NB4 (cell line): ENCODE measurements around the gene MDGA2.

Experiments
- DNase-seq: peaks from one replicate; pipeline ENCODE4 v3.0.0; 2010; ENCODE audit warnings: low read depth
- H3K4me3 ChIP-seq: one replicate; pipeline ENCODE4 v1.5.1; 2011; ENCODE audit warnings: mild to moderate bottlenecking, low read depth, low read length, moderate library complexity
- CTCF ChIP-seq: IDR thresholded peaks from one replicate; pipeline ENCODE4 v1.5.1; 2012; ENCODE audit warnings: low read depth, low read length
- MYC ChIP-seq: IDR thresholded peaks from 2 replicates; pipeline ENCODE4 v1.6.1; 2011; ENCODE audit warnings: low read depth, low read length
- POLR2A ChIP-seq: IDR thresholded peaks from 2 replicates; pipeline ENCODE4 v1.6.1; 2011; ENCODE audit warnings: mild to moderate bottlenecking; ENCODE audit not compliant: insufficient read length; ENCODE audit errors: extremely low read depth
- TF ChIP-seq, protein P1 (sequence below): IDR thresholded peaks from 2 replicates; pipeline ENCODE4 v1.6.1; 2011; ENCODE audit warnings: low read depth, low read length

MDGA2 gene

DNA sequence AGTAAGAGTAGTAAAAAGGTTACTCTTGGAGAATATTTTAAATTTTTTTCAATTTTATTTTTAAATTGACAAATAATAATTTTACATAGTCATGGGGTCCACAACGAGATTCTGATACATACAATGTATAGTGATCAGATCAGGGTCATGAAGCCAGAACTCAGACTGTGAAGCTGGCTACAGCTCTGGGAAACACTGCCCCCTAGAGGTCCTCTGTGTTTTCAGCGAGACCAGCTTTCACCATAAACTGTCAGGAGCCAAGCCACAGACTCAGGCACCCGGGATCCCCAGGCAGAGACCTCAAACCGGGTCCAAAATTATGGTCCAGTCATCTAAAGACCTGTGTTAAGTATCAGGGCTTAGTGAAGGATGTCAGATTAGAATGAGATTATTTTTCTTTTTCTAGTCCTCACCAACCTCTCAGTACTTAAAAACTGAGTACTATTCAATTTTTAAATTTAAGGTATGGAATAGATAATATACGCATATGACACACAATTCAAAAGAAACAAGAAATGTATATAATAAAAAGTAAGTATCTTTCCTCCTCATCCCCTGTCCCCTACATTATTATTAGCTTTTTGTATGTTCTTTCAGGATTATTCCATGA is 397.1 kb downstream of the MDGA2 start:
- TF ChIP-seq, protein P1, sequence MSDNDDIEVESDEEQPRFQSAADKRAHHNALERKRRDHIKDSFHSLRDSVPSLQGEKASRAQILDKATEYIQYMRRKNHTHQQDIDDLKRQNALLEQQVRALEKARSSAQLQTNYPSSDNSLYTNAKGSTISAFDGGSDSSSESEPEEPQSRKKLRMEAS: no peak
- peak; percentile 70 for TF ChIP-seq CTCF
- no peak overlapping the region for H3K4me3 ChIP-seq
- peak; percentile 54 for DNase-seq

GRCh38 chr14:47277703-47278102 is 397.7 kb downstream of the MDGA2 start:
- no peak for TF ChIP-seq POLR2A
- TF ChIP-seq MYC: no peak
- TF ChIP-seq, protein P1: no peak
- TF ChIP-seq CTCF: no peak
- H3K4me3 ChIP-seq: no peak overlapping the region
- DNase-seq: no peak

DNA sequence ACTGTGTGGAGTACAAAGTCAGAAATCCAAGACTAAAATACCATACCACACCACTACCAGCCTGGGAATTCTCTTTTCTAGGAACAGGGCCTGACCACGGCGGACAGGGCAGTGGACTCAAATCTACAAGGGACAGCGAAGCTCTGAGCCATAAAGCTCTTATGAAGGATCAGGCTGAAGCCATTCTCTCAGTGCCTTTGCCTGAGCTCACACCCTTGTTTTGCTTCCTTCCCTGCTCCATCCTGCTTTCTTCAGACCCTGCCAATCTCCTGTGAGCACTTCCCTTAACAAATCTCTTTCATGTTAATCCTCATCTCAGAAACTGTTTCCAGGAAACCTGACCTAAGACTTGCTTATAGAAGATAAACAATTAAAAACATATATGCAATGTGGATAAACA is 398.5 kb downstream of the MDGA2 start:
- no peak for DNase-seq
- no peak for TF ChIP-seq CTCF
- no peak for TF ChIP-seq POLR2A
- TF ChIP-seq, protein P1: no peak
- TF ChIP-seq MYC: no peak
- no peak overlapping the region for H3K4me3 ChIP-seq

- TF ChIP-seq, protein P1: no peak
- TF ChIP-seq CTCF: no peak
- no peak for TF ChIP-seq POLR2A
- no peak for TF ChIP-seq MYC
- DNase-seq: no peak
- H3K4me3 ChIP-seq: no peak overlapping the region
Observed at GRCh38 chr14:47273939-47274338, 401.5 kb downstream of the MDGA2 start.

- TF ChIP-seq CTCF (no peak), POLR2A (no peak), MYC (no peak)
- TF ChIP-seq, protein P1: no peak
Observed at GRCh38 chr14:47270715-47271114, 404.7 kb downstream of the MDGA2 start.

DNA sequence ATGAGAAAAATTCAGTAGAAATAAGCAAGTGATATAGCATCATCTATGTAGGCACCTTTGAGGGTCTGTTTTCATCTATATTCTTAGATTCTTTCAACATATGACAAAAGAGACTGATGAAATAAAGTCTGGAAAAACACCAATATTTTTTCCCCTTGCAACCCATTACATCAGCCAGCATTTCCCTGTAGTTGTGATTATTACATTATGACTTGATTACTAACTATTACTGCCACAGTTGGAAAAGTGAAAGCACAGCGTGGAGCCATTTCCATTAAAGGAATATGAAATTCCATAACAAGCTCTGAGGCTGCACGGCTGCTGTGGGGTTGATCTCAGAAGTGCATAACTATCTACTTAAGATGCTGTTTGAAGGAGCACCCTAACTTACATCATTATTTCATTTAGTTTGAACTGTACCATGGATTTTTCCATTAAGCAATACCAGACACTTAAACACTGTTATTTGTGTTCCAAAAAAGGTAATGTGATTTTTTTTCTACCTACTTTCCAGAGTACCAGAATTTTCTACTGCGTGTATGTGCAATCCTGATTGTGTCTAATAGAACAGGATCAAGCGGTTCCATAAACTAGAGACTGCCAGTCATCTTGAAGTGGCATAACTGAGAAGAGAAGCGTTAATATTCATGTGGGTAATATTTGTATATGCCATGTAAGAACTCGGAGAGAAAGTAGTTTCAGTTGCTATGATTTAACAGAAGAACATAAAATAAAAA is 405.5 kb downstream of the MDGA2 start:
- no peak overlapping the region for H3K4me3 ChIP-seq
- TF ChIP-seq, protein P1: no peak
- TF ChIP-seq MYC (no peak), POLR2A (no peak)
- DNase-seq: no peak

More at GRCh38 chr14:47270715-47271114, 404.7 kb downstream of the MDGA2 start:
- no peak for DNase-seq
- H3K4me3 ChIP-seq: no peak overlapping the region
